Peyer's patch (tissue), 4 donors: ENCODE measurements around the gene PPCS. TPM values are rescaled to one million over a fixed set of nuclear protein-coding genes. Genes with fewer than 3 reads are reported as not detected.
"Not testable (repeated sequence)": the region's sequence is repeated elsewhere in the genome, so short reads cannot be mapped to it uniquely, and the experiment has no call there.

Source experiments
- DNase-seq, 3 donors: peaks; one replicate each; pipeline ENCODE4 v3.0.0-alpha.2; 2017 to 2019
- H3K27ac ChIP-seq, 4 donors: fragments of 200-600 bp; sonication (generic); one replicate each; pipeline ENCODE4 v1.5.1; 2016 to 2019
- H3K27me3 ChIP-seq, 2 donors: fragments of 200-600 bp; sonication (generic); one replicate each; pipeline ENCODE4 v1.5.1; 2019
- H3K36me3 ChIP-seq, 3 donors: fragments of 200-600 bp; sonication (generic); one replicate each; pipeline ENCODE4 v1.5.1; 2016 to 2019
- H3K4me1 ChIP-seq, 4 donors: fragments of 200-600 bp; sonication (generic); one replicate each; pipeline ENCODE4 v1.5.1; 2016 to 2019
- H3K4me3 ChIP-seq, 4 donors: fragments of 200-600 bp; sonication (generic); 1 replicate in 3 of 4; 2 replicates in 1 of 4; pipeline ENCODE4 v1.5.1; 2016 to 2019; ENCODE audit warnings: mild to moderate bottlenecking in 1 of 4
- H3K9me3 ChIP-seq, 4 donors: fragments of 200-600 bp; sonication (generic); one replicate each; pipeline ENCODE4 v1.5.1; 2016 to 2019; ENCODE audit warnings: mild to moderate bottlenecking in 1 of 4
- POLR2A ChIP-seq, 2 donors: fragments of 450-650 bp; IDR thresholded peaks; one replicate each; pipeline ENCODE4 v1.5.1; 2017; ENCODE audit warnings: antibody characterized with exemption in 2 of 2, mild to moderate bottlenecking in 2 of 2, moderate library complexity in 2 of 2
- total RNA-seq, 4 donors: library from RNA; depleted of rRNA; stranded (reverse); fragments of >200 nt; gene quantifications; one replicate each; pipeline ENCODE4 v1.1.0, GENCODE V29; 2016
- TF ChIP-seq, protein P1 (sequence below), 6 experiments: fragments of 450-650 bp in 4 of 6; fragments of 200-600 bp in 2 of 6; sonication (generic) in 1 of 6; IDR thresholded peaks; one replicate each; pipeline ENCODE4 v1.5.1; 2017 to 2019; ENCODE audit warnings: antibody characterized with exemption in 6 of 6, mild to moderate bottlenecking in 3 of 6, moderate library complexity in 1 of 6

The PPCS gene
- total RNA-seq, 4 donors from 2014 or later = 73.3 to 118 (median 78.0) TPM

DNA sequence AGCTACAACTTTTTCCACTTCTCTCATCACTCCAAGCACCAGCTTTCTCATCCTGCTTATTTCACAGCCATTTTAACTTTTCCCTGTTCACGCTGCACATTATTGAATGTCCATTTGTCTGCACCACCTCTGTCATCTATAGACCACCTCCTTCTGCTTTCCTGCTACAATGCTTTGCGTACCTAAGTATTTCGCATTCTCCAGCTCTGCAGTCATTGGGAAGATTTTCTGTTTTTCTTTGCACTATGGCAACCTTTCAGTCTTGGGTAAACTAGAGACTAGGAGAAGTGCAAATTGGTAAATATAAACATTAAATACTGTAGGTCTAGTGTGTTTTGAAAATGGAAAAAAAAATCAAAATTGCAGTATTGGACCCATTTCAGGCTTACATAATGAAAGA is 7.6 kb downstream of the PPCS start:
- no peak overlapping the region for H3K27ac ChIP-seq
- H3K36me3 ChIP-seq = peaks cover 0 to 22% (median 0%) of the 10 kb centered on the region in 3 donors
- no peak for TF ChIP-seq POLR2A (IDR thresholded peaks at IDR 0.05)
- TF ChIP-seq, protein P1, sequence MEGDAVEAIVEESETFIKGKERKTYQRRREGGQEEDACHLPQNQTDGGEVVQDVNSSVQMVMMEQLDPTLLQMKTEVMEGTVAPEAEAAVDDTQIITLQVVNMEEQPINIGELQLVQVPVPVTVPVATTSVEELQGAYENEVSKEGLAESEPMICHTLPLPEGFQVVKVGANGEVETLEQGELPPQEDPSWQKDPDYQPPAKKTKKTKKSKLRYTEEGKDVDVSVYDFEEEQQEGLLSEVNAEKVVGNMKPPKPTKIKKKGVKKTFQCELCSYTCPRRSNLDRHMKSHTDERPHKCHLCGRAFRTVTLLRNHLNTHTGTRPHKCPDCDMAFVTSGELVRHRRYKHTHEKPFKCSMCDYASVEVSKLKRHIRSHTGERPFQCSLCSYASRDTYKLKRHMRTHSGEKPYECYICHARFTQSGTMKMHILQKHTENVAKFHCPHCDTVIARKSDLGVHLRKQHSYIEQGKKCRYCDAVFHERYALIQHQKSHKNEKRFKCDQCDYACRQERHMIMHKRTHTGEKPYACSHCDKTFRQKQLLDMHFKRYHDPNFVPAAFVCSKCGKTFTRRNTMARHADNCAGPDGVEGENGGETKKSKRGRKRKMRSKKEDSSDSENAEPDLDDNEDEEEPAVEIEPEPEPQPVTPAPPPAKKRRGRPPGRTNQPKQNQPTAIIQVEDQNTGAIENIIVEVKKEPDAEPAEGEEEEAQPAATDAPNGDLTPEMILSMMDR (IDR thresholded peaks at IDR 0.05) = no peak
- no peak for DNase-seq
- no peaks in the 10 kb centered on the region for H3K9me3 ChIP-seq
- H3K27me3 ChIP-seq = no peaks in the 10 kb centered on the region
- peak overlapping the region in 1 of 4 donors; percentile 71 for H3K4me3 ChIP-seq
- H3K4me1 ChIP-seq = peaks cover 0 to 14% (median 4%) of the 10 kb centered on the region in 4 donors

DNA sequence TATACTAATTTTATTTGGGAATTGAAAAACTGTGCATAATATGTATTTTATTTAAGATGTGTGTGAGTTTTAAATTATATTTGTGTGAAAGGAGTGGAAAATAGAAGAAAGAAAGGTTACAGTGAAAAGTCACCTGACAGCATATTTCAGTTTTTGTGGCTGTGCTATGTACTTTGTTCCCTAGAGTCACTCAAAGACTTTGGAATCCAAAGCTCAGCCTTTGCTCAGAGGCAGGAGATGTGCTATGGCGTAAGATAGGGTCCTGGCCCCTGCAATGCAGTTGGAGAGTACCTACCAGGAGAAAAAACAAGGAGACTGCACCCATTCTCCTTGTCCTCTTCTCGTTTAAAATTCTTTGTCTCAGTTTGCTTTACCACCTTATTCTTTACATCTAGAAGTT is 9.7 kb downstream of the PPCS start:
- no peak overlapping the region for H3K27ac ChIP-seq
- H3K4me1 ChIP-seq = peaks cover 0 to 14% (median 4%) of the 10 kb centered on the region in 4 donors
- no peak for DNase-seq

DNA sequence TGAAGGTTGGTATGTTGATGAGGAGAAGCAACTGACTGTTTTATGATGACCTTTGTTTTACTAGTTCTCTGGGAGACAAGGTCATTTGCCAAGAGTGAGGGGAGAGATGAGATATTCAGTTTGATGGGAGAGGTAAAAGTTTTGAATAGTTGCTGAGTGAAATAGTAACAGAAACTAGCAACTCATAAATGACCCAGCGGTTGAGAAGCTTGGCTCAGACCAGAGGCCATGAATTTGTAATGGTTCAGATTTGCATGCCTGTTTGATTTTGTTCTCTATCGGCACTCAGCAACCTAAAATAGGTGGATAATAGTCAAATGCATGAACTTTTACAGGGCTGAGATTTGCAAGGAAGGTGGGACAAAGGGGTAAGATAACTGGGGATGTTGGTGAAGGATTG is 13.4 kb downstream of the PPCS start:
- Histone ChIP-seq H3K36me3 (no peaks in the 10 kb centered on the region), H3K4me3 (no peak overlapping the region), H3K4me1 (no peaks in the 10 kb centered on the region), H3K27me3 (no peaks in the 10 kb centered on the region), H3K27ac (no peak overlapping the region), H3K9me3 (no peaks in the 10 kb centered on the region)
- DNase-seq = no peak
- TF ChIP-seq POLR2A (IDR thresholded peaks at IDR 0.05) = no peak
- TF ChIP-seq, protein P1 (IDR thresholded peaks at IDR 0.05) = no peak

More for the DNA sequence above, 9.7 kb downstream of the PPCS start:
- Histone ChIP-seq H3K4me3 (no peak overlapping the region), H3K36me3 (peaks cover 0 to under 1% (median 0%) of the 10 kb centered on the region in 3 donors), H3K27me3 (no peaks in the 10 kb centered on the region), H3K9me3 (no peaks in the 10 kb centered on the region)
- TF ChIP-seq POLR2A (IDR thresholded peaks at IDR 0.05) = no peak
- TF ChIP-seq, protein P1 (IDR thresholded peaks at IDR 0.05) = no peak

DNA sequence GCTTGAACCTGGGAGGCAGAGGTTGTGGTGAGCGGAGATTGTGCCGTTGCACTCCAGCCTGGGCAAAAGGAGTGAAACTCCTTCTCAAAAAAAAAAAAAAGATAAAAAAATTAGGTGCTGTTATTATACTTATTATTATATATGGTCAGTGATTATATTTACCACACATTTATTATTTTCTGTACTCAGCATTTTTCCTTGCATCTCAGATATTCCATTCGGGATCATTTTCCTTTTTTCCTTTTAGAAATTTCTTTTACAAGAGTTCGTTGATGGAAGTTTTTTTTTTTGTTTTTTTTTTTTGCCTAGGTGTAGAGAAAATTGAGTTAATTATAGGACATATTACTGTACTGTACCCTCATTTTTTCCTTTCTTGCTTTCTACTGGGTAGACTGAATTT is 20.3 kb downstream of the PPCS start:
- Histone ChIP-seq H3K27ac (no peak overlapping the region), H3K36me3 (no peaks in the 10 kb centered on the region), H3K4me3 (no peak overlapping the region), H3K4me1 (no peaks in the 10 kb centered on the region), H3K27me3 (no peaks in the 10 kb centered on the region), H3K9me3 (no peaks in the 10 kb centered on the region)
- no peak for DNase-seq
- no peak for TF ChIP-seq POLR2A (IDR thresholded peaks at IDR 0.05)
- TF ChIP-seq, protein P1 (IDR thresholded peaks at IDR 0.05) = no peak

DNA sequence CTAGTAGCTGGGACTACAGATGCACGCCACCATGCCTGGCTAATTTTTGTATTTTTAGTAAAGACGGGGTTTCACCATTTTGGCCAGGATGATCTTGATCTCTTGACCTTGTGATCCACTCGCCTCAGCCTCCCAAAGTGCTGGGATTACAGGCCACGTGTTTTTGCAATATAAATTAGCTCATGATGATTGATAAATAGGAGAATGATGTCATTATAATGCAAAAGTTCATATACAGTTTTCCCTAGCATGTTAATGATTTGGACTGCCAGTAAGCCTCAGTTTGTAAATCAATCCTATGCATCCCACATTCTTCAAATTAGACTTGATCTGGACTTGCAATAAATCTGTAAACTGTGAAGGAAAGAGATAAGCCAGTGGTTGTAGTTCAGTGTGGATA is 21.0 kb downstream of the PPCS start:
- not testable (repeated sequence) for H3K9me3 ChIP-seq, H3K27ac ChIP-seq, DNase-seq, H3K27me3 ChIP-seq, H3K36me3 ChIP-seq, H3K4me1 ChIP-seq, H3K4me3 ChIP-seq

DNA sequence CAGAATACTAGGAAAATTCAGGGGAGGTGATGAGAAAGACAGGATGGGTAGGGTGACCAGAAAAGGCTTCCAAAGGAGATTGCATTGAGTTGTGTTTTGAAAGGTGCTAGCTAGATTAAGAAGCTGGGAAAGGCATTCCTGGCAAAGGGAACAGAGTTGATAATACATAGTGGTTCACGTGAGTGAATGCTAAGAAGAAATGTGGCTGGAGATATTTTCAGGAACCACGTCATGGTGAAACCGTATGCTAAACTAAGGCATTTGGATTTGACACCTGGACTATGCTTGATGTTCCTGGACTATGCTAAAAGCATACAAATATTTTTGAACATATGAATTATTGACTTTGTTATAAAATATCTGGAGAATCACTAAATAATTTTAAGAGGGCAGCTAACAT is 21.4 kb downstream of the PPCS start:
- Histone ChIP-seq H3K27me3 (no peaks in the 10 kb centered on the region), H3K9me3 (no peaks in the 10 kb centered on the region), H3K36me3 (no peaks in the 10 kb centered on the region), H3K27ac (no peak overlapping the region), H3K4me3 (no peak overlapping the region), H3K4me1 (no peaks in the 10 kb centered on the region)
- no peak for DNase-seq
- no peak for TF ChIP-seq POLR2A (IDR thresholded peaks at IDR 0.05)

DNA sequence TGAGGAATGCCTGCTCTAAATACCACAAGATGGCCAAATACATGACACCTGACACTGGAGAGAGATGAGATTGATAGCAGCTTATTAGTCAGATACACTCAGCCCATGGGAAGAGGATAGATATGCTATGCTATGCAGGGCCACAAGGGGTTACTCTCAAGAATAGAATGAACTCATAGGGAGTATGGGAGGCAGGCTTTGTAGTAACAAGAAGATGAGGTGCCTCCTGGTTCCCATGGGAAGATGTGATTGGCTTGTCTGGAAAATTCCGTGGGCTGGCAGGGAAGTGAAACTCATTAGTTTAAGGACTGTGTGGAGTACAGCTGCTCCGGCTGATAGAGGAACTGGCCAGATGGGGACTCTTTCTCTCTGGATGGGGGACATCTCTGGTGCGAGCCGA is 23.3 kb downstream of the PPCS start:
- H3K27ac ChIP-seq = no peak overlapping the region
- DNase-seq = no peak
- H3K4me3 ChIP-seq = no peak overlapping the region
- no peaks in the 10 kb centered on the region for H3K9me3 ChIP-seq
- H3K4me1 ChIP-seq = no peaks in the 10 kb centered on the region
- TF ChIP-seq POLR2A (IDR thresholded peaks at IDR 0.05) = no peak
- H3K36me3 ChIP-seq = no peaks in the 10 kb centered on the region
- no peaks in the 10 kb centered on the region for H3K27me3 ChIP-seq
